ENCODE data around the gene PRSS8.
"Not testable (repeated sequence)": the region's sequence is repeated elsewhere in the genome, so short reads cannot be mapped to it uniquely, and the experiment has no call there.

PRSS8 gene

GRCh38 chr16:31179219-31179746, 43.8 kb upstream of the PRSS8 start:
- Histone ChIP-seq H2AK5ac (ENCODE audit: low read length, severe bottlenecking) (peak overlapping the region; percentile 90), H4K8ac (ENCODE audit: low read length) (peak overlapping the region; percentile 97), H3K18ac (ENCODE audit: low read depth in 1 of 2, low read length in 2 of 2) (peak overlapping the region; percentile 95 to 99)

GRCh38 chr16:31177136-31177535, 41.6 kb upstream of the PRSS8 start:
- Histone ChIP-seq H2BK15ac (ENCODE audit: low read depth, poor library complexity, severe bottlenecking) (no peak overlapping the region), H3K9ac (ENCODE audit: low read length) (no peak overlapping the region), H3K9me3 (ENCODE audit: control insufficient read depth, low read length) (no peaks in the 10 kb centered on the region), H4K8ac (ENCODE audit: low read length) (no peak overlapping the region), H3K4me3 (ENCODE audit: insufficient read depth in 1 of 2, low read depth in 1 of 2, low read length in 2 of 2) (no peak overlapping the region), H3K14ac (ENCODE audit: low read length in 2 of 2) (no peak overlapping the region), H3K4ac (ENCODE audit: low read depth in 1 of 2, low read length in 2 of 2) (no peak overlapping the region), H3K27ac (ENCODE audit: low read length, poor library complexity, severe bottlenecking) (no peak overlapping the region), H3K4me1 (ENCODE audit: control insufficient read depth, insufficient read depth, low read depth, low read length) (no peaks in the 10 kb centered on the region), H4K91ac (ENCODE audit: low read length) (no peak overlapping the region), H3K18ac (ENCODE audit: low read depth in 1 of 2, low read length in 2 of 2) (no peak overlapping the region), H2AK5ac (ENCODE audit: low read length, severe bottlenecking) (peak overlapping the region; percentile 42), H2BK12ac (ENCODE audit: low read length in 2 of 2) (no peak overlapping the region), H3K27me3 (ENCODE audit: control insufficient read depth in 1 of 2, insufficient read depth in 1 of 2, low read length in 2 of 2) (no peaks in the 10 kb centered on the region), H3K36me3 (ENCODE audit: control insufficient read depth in 1 of 2, insufficient read depth in 2 of 2, low read depth in 1 of 2, low read length in 2 of 2) (no peaks in the 10 kb centered on the region), H3K23ac (ENCODE audit: low read length in 2 of 2) (no peak overlapping the region), H2AFZ (ENCODE audit: low read depth, low read length) (no peak overlapping the region), H2BK5ac (ENCODE audit: low read depth, low read length, poor library complexity, severe bottlenecking) (no peak overlapping the region), H2BK120ac (ENCODE audit: low read depth, low read length) (no peak overlapping the region), H3K4me2 (ENCODE audit: low read length, poor library complexity, severe bottlenecking) (no peak overlapping the region), H3K79me1 (replicated peaks; ENCODE audit: low read length, poor library complexity, severe bottlenecking) (peaks cover 9% of the 10 kb centered on the region)
- WGBS: 84% methylated on average over 3 of the region's 3 CpGs
- DNase-seq: peak; percentile 43

More at GRCh38 chr16:31179219-31179746, 43.8 kb upstream of the PRSS8 start:
- H2BK12ac ChIP-seq (ENCODE audit: low read length in 2 of 2): peak overlapping the region; percentile 75 to 95
- peak overlapping the region; percentile 86 for H2BK120ac ChIP-seq (ENCODE audit: low read depth, low read length)
- H3K27me3 ChIP-seq (ENCODE audit: control insufficient read depth in 1 of 2, insufficient read depth in 1 of 2, low read length in 2 of 2): no peaks in the 10 kb centered on the region
- no peak for DNase-seq
- peak overlapping the region; percentile 95 for H3K9ac ChIP-seq (ENCODE audit: low read length)
- peak overlapping the region; percentile 76 to 99 for H3K14ac ChIP-seq (ENCODE audit: low read length in 2 of 2)
- H3K79me1 ChIP-seq (replicated peaks; ENCODE audit: low read length, poor library complexity, severe bottlenecking): peaks cover 9% of the 10 kb centered on the region
- peak overlapping the region; percentile 76 for H2AFZ ChIP-seq (ENCODE audit: low read depth, low read length)
- H3K9me3 ChIP-seq (ENCODE audit: control insufficient read depth, low read length): no peaks in the 10 kb centered on the region
- peaks cover 13% of the 10 kb centered on the region for H3K4me1 ChIP-seq (ENCODE audit: control insufficient read depth, insufficient read depth, low read depth, low read length)
- H3K4me3 ChIP-seq (ENCODE audit: insufficient read depth in 1 of 2, low read depth in 1 of 2, low read length in 2 of 2): peak overlapping the region; percentile 91 to 94
- peak overlapping the region; percentile 91 for H3K4me2 ChIP-seq (ENCODE audit: low read length, poor library complexity, severe bottlenecking)
- 8% methylated on average over 25 of the region's 27 CpGs for WGBS
- H3K4ac ChIP-seq (ENCODE audit: low read depth in 1 of 2, low read length in 2 of 2): peak overlapping the region; percentile 92 to 95
- H2BK15ac ChIP-seq (ENCODE audit: low read depth, poor library complexity, severe bottlenecking): peak overlapping the region; percentile 95
- H3K23ac ChIP-seq (ENCODE audit: low read length in 2 of 2): peak overlapping the region in 1 of 2 experiments; percentile 95
- peaks cover 19% of the 10 kb centered on the region in 2 experiments for H3K36me3 ChIP-seq (ENCODE audit: control insufficient read depth in 1 of 2, insufficient read depth in 2 of 2, low read depth in 1 of 2, low read length in 2 of 2)
- peak overlapping the region; percentile 95 for H3K27ac ChIP-seq (ENCODE audit: low read length, poor library complexity, severe bottlenecking)
- peak overlapping the region; percentile 96 for H4K91ac ChIP-seq (ENCODE audit: low read length)
- H2BK5ac ChIP-seq (ENCODE audit: low read depth, low read length, poor library complexity, severe bottlenecking): peak overlapping the region; percentile 98

- not testable (repeated sequence) for H2BK5ac ChIP-seq (ENCODE audit: low read depth, low read length, poor library complexity, severe bottlenecking); H2AK5ac ChIP-seq (ENCODE audit: low read length, severe bottlenecking); H3K9me3 ChIP-seq (ENCODE audit: control insufficient read depth, low read length); H3K36me3 ChIP-seq (ENCODE audit: control insufficient read depth in 1 of 2, insufficient read depth in 2 of 2, low read depth in 1 of 2, low read length in 2 of 2); H3K4me2 ChIP-seq (ENCODE audit: low read length, poor library complexity, severe bottlenecking); H2AFZ ChIP-seq (ENCODE audit: low read depth, low read length); H3K14ac ChIP-seq (ENCODE audit: low read length in 2 of 2); H3K9ac ChIP-seq (ENCODE audit: low read length); H4K8ac ChIP-seq (ENCODE audit: low read length); H4K91ac ChIP-seq (ENCODE audit: low read length); H3K23ac ChIP-seq (ENCODE audit: low read length in 2 of 2); H3K27ac ChIP-seq (ENCODE audit: low read length, poor library complexity, severe bottlenecking); H3K79me1 ChIP-seq (replicated peaks; ENCODE audit: low read length, poor library complexity, severe bottlenecking); H2BK15ac ChIP-seq (ENCODE audit: low read depth, poor library complexity, severe bottlenecking); H3K18ac ChIP-seq (ENCODE audit: low read depth in 1 of 2, low read length in 2 of 2); DNase-seq; H3K4me1 ChIP-seq (ENCODE audit: control insufficient read depth, insufficient read depth, low read depth, low read length); H3K27me3 ChIP-seq (ENCODE audit: control insufficient read depth in 1 of 2, insufficient read depth in 1 of 2, low read length in 2 of 2); H2BK12ac ChIP-seq (ENCODE audit: low read length in 2 of 2); H3K4me3 ChIP-seq (ENCODE audit: insufficient read depth in 1 of 2, low read depth in 1 of 2, low read length in 2 of 2); H2BK120ac ChIP-seq (ENCODE audit: low read depth, low read length); H3K4ac ChIP-seq (ENCODE audit: low read depth in 1 of 2, low read length in 2 of 2)
- 0% methylated on average over 1 of the region's 2 CpGs for WGBS
These were observed 34.5 kb upstream of the PRSS8 start for GRCh38 chr16:31170048-31170447.

GRCh38 chr16:31168848-31169247, 33.3 kb upstream of the PRSS8 start:
- Histone ChIP-seq H3K79me1 (replicated peaks; ENCODE audit: low read length, poor library complexity, severe bottlenecking) (no peaks in the 10 kb centered on the region), H3K27me3 (ENCODE audit: control insufficient read depth in 1 of 2, insufficient read depth in 1 of 2, low read length in 2 of 2) (no peaks in the 10 kb centered on the region), H2BK15ac (ENCODE audit: low read depth, poor library complexity, severe bottlenecking) (no peak overlapping the region), H2BK5ac (ENCODE audit: low read depth, low read length, poor library complexity, severe bottlenecking) (no peak overlapping the region), H3K9me3 (ENCODE audit: control insufficient read depth, low read length) (no peaks in the 10 kb centered on the region), H3K14ac (ENCODE audit: low read length in 2 of 2) (no peak overlapping the region), H3K4me2 (ENCODE audit: low read length, poor library complexity, severe bottlenecking) (no peak overlapping the region), H3K36me3 (ENCODE audit: control insufficient read depth in 1 of 2, insufficient read depth in 2 of 2, low read depth in 1 of 2, low read length in 2 of 2) (no peaks in the 10 kb centered on the region), H2AFZ (ENCODE audit: low read depth, low read length) (no peak overlapping the region), H3K4me3 (ENCODE audit: insufficient read depth in 1 of 2, low read depth in 1 of 2, low read length in 2 of 2) (no peak overlapping the region), H2BK120ac (ENCODE audit: low read depth, low read length) (no peak overlapping the region), H3K27ac (ENCODE audit: low read length, poor library complexity, severe bottlenecking) (no peak overlapping the region), H2AK5ac (ENCODE audit: low read length, severe bottlenecking) (no peak overlapping the region), H3K4ac (ENCODE audit: low read depth in 1 of 2, low read length in 2 of 2) (no peak overlapping the region), H2BK12ac (ENCODE audit: low read length in 2 of 2) (no peak overlapping the region), H4K8ac (ENCODE audit: low read length) (no peak overlapping the region), H4K91ac (ENCODE audit: low read length) (no peak overlapping the region), H3K23ac (ENCODE audit: low read length in 2 of 2) (no peak overlapping the region), H3K18ac (ENCODE audit: low read depth in 1 of 2, low read length in 2 of 2) (no peak overlapping the region), H3K4me1 (ENCODE audit: control insufficient read depth, insufficient read depth, low read depth, low read length) (no peaks in the 10 kb centered on the region), H3K9ac (ENCODE audit: low read length) (no peak overlapping the region)
- whole genome bisulfite sequencing: 95% methylated on average over 1 of the region's 2 CpGs
- DNase-seq: no peak
